GM13976 (cell line): ENCODE results near the gene NDUFB3.

ENCODE experiments used
- DNase-seq: peaks from one replicate; pipeline ENCODE4 v3.0.0; 2012; ENCODE audit warnings: low spot score
- CTCF ChIP-seq: IDR thresholded peaks from 2 replicates; pipeline ENCODE4 v1.5.1; 2012; ENCODE audit warnings: borderline replicate concordance, mild to moderate bottlenecking; ENCODE audit not compliant: insufficient read depth; ENCODE audit errors: extremely low read depth, missing control alignments, control extremely low read depth
- in situ Hi-C: fragments of 300-500 bp; cut with MboI; formaldehyde crosslinking; loops from one replicate; pipeline ENCODE4 v1.12.0; 2022; ENCODE audit warnings: low sequenced_read_pairs, mixed read lengths, inconsistent platforms; ENCODE audit not compliant: unreplicated experiment

Gene NDUFB3

DNA sequence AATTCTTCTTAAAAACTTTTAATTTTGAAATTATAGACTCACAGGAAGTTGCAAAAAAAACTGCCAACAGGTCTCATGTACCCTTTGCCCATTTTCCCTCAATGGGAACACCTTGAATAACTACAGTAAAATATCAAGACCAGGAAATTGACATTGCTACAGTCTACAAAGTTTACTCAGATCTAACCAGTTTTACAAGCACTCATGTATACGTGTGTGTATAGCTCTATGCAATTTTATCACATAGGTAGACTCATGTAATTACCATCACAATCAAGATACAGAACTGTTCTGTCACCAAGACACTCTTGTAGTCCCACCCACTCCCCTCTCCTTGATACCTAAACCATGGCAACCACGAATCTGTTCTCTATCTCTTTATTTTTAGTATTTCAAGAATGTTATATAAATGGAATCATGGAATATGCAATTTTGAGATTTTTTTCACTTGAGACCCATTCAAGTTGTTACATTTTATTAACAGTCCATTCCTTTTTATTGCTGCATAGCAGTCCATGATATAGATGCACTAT lies 6.9 kb upstream of the NDUFB3 start:
- no peak for TF ChIP-seq CTCF
- in situ Hi-C loops, result loop anchor here (10.0 to 25.0 kb wide), 2 partner anchors 160 to 353 kb away; no protein-coding TSS in a partner anchor
- no peak for DNase-seq

DNA sequence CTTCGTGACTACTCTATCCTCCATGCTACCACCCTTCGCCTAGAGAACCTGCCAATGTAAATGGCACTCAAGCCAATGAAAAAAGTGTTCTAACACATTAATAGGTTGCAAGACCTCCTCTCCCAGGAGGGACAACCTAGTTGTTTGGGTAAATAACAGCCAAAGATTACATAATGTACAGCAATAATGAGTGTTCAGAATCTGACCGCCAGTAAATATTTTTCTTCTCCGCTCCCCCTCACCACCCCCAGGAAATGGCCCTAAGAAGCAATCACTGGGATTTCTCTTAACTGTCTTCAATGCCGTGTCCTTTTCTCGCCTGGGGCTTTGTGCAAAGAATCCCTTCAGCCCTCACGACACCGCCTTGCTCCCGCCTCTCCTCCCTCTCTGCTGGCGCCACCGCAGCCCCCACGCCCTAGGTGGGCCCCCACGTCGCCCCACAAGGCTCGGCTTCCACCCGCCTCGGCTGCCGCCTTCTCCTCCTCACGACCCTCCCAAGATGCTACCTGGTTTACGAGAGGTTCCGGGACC lies 788 bp upstream of the NDUFB3 start:
- TF ChIP-seq CTCF, result no peak
- in situ Hi-C loops, result loop anchor here (25.0 kb wide), 1 partner anchor 359 kb away; no protein-coding TSS in a partner anchor
- DNase-seq, result peak; percentile 44

DNA sequence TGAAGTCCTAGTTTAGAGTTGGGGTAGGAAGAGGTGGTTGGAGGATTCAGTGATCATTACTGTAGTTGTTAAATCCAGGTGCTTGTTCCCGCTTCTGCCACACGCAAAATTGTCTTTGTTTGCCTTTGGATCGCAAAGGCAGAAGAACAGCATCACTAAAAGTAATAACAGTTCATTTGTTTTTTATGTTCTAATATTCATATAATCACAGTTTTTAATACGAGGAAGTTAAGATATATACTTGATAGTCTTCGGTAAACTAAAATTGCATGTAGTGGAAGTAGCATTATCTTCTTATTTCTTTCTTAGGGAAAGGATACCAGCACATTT lies 365 bp downstream of the NDUFB3 start:
- in situ Hi-C loops, result loop anchor here (25.0 kb wide), 1 partner anchor 360 kb away; no protein-coding TSS in a partner anchor
- DNase-seq, result no peak
- no peak for TF ChIP-seq CTCF

GRCh38 chr2:201073071-201073470 lies 1.3 kb downstream of the NDUFB3 start:
- in situ Hi-C loops, result loop anchor here (25.0 kb wide), 1 partner anchor 361 kb away; no protein-coding TSS in a partner anchor
- DNase-seq, result no peak
- no peak for TF ChIP-seq CTCF

DNA sequence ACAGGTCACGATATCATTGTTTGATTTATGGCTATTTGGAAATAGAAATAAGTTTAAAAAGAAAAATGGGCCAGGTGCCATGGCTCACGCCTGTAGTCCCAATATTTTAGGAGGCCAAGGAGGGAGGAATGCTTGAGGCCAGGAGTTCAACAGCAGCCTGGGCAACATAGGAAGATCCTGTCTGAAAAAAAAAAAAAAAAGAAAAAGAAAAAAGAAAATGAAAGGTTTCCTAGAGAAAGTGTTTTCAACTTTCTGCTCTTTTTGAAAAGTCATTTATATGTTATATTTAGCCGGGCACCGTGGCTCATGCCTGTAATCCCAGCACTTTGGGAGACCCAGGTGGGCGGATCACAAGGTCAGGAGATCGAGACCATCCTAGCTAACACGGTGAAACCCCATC lies 3.2 kb downstream of the NDUFB3 start:
- in situ Hi-C loops, result loop anchor here (25.0 kb wide), 1 partner anchor 363 kb away; no protein-coding TSS in a partner anchor
- no peak for TF ChIP-seq CTCF
- DNase-seq, result no peak

GRCh38 chr2:201084863-201085262 lies 13.1 kb downstream of the NDUFB3 start:
- DNase-seq, result no peak
- no peak for TF ChIP-seq CTCF
- in situ Hi-C loops, result no loop called here
